ENCODE data around the gene LRP2BP. TPM values are rescaled to one million over a fixed set of nuclear protein-coding genes. Genes with fewer than 3 reads are reported as not detected.

LRP2BP gene
- total and polyA plus RNA-seq, 9 donors: 1.8 to 6.7 (median 3.4) TPM

DNA sequence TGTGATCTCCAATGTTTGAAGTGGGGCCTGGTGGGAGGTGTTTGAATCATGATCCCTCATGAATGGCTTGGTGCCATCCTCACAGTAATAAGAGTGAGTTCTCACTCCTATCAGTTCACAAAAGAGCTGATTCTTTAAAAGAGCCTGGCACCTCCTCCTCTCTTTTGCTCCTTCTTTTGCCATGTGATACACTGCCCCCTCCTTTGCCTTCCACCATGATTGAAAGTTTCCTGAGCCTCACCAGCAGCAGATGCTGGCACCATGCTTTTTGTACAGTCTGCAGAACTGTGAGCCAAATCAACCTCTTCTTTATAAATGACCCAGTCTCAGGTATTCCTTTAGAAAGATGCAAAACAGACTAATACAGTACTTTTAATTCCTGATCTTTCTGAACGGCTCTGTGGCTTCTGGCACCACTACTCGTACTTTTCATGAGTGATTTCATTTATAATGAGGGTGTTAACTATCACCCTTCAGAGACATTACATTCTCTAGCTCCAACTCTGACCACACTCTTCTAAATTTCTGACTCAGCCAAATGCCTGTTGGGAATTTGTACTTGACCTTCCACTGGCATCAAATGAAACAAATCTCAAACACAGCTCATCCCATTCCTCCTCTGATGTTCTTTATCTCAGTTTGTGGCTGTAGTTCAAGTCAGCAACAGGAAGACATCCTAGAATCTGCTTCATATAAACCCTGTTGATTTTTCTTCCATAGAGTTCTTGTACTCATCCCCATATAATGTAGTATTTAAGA is 25.8 kb upstream of the LRP2BP start:
- Histone ChIP-seq H3K27ac (ENCODE audit: low read length) (no peak overlapping the region), H3K4me1 (ENCODE audit: control insufficient read depth, insufficient read depth, low read length) (peaks cover 15% of the 10 kb centered on the region), H3K36me3 (ENCODE audit: control insufficient read depth, insufficient read depth, low read length) (peaks cover 7% of the 10 kb centered on the region), H3K27me3 (ENCODE audit: control insufficient read depth, insufficient read depth, low read length) (no peaks in the 10 kb centered on the region), H3K9me3 (replicated peaks; ENCODE audit: control insufficient read depth, low read depth, low read length) (no peaks in the 10 kb centered on the region), H3K4me3 (ENCODE audit: low read length) (no peak overlapping the region)
- DNase-seq: no peak
- no CpG with 5 or more reads among the region's 2 CpGs for WGBS (ENCODE audit: insufficient coverage)

GRCh38 chr4:185416955-185417354 is 21.2 kb upstream of the LRP2BP start:
- Histone ChIP-seq H3K4me3 (ENCODE audit: low read length) (no peak overlapping the region), H3K27ac (ENCODE audit: low read length) (no peak overlapping the region), H3K27me3 (ENCODE audit: control insufficient read depth, insufficient read depth, low read length) (no peaks in the 10 kb centered on the region), H3K4me1 (ENCODE audit: control insufficient read depth, insufficient read depth, low read length) (no peaks in the 10 kb centered on the region), H3K9me3 (replicated peaks; ENCODE audit: control insufficient read depth, low read depth, low read length) (no peaks in the 10 kb centered on the region), H3K36me3 (ENCODE audit: control insufficient read depth, insufficient read depth, low read length) (peaks cover 16% of the 10 kb centered on the region)
- no peak for DNase-seq

GRCh38 chr4:185412412-185412811 is 16.7 kb upstream of the LRP2BP start:
- Histone ChIP-seq H3K4me1 (ENCODE audit: control insufficient read depth, insufficient read depth, low read length) (no peaks in the 10 kb centered on the region), H3K27me3 (ENCODE audit: control insufficient read depth, insufficient read depth, low read length) (no peaks in the 10 kb centered on the region), H3K27ac (ENCODE audit: low read length) (no peak overlapping the region), H3K4me3 (ENCODE audit: low read length) (no peak overlapping the region), H3K9me3 (replicated peaks; ENCODE audit: control insufficient read depth, low read depth, low read length) (peaks cover 4% of the 10 kb centered on the region), H3K36me3 (ENCODE audit: control insufficient read depth, insufficient read depth, low read length) (peaks cover 31% of the 10 kb centered on the region)
- 94% methylated on average over 2 of the region's 5 CpGs for WGBS (ENCODE audit: insufficient coverage)
- DNase-seq: no peak

GRCh38 chr4:185411849-185412248 is 16.1 kb upstream of the LRP2BP start:
- WGBS (ENCODE audit: insufficient coverage): no CpG with 5 or more reads among the region's 5 CpGs
- DNase-seq: no peak
- Histone ChIP-seq H3K4me3 (ENCODE audit: low read length) (no peak overlapping the region), H3K4me1 (ENCODE audit: control insufficient read depth, insufficient read depth, low read length) (no peaks in the 10 kb centered on the region), H3K27ac (ENCODE audit: low read length) (no peak overlapping the region), H3K9me3 (replicated peaks; ENCODE audit: control insufficient read depth, low read depth, low read length) (peaks cover 4% of the 10 kb centered on the region), H3K36me3 (ENCODE audit: control insufficient read depth, insufficient read depth, low read length) (peaks cover 30% of the 10 kb centered on the region), H3K27me3 (ENCODE audit: control insufficient read depth, insufficient read depth, low read length) (no peaks in the 10 kb centered on the region)

DNA sequence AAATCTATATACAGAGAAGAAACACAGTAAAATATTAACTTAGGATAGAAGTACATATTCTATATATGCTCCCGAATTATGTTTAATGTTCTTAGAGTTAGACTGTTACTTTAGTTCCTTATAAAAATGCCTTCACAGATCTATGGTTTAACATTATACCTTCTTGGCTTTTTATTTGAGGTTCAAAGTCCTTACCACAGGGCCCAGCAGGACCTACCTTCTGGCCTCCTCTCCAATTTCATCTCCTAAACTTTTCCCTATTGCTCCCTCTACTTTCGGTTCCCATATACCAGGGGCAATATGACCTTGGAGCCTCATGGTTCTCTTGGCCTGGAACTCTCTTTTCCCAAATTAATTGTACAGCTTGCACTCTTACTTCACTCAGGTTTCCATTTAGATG is 12.7 kb upstream of the LRP2BP start:
- no peak for DNase-seq
- Histone ChIP-seq H3K27me3 (ENCODE audit: control insufficient read depth, insufficient read depth, low read length) (no peaks in the 10 kb centered on the region), H3K4me3 (ENCODE audit: low read length) (no peak overlapping the region), H3K9me3 (replicated peaks; ENCODE audit: control insufficient read depth, low read depth, low read length) (peaks cover 4% of the 10 kb centered on the region), H3K4me1 (ENCODE audit: control insufficient read depth, insufficient read depth, low read length) (no peaks in the 10 kb centered on the region), H3K27ac (ENCODE audit: low read length) (no peak overlapping the region), H3K36me3 (ENCODE audit: control insufficient read depth, insufficient read depth, low read length) (peaks cover 46% of the 10 kb centered on the region)
- WGBS (ENCODE audit: insufficient coverage): 100% methylated on average over 1 of the region's 2 CpGs

DNA sequence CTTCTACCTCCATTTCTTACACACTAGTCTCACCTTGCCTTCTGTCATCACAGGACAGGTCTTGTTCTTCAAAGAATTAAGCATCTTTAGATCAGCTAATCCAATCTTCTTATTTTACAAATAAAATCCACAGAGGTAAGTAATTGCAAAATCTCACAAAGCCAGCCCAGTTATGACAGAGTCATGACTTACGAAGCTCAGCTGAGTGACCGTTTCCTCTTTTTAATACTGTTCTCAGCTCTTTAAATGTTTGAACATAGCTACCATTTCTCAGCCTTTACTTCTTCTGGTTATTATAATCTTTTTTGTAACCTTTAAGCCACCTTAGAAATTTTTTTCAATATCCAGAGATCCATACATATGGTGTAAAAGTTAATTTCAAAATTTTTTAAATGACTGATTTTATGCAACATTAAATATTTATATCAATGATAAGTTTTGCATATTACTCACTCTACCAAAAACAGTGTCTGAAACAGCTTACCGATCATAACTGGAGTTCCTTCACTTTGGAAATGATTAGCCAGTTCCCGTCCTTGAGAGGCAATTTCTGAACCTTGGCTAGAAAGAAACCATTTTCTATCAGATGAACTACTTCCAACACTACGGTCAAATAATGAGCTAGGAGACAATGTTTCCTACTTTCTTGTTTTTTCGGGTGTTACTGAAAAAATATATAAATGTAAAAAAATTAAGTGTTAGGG is 9.7 kb upstream of the LRP2BP start:
- Histone ChIP-seq H3K27ac (ENCODE audit: low read length) (no peak overlapping the region), H3K4me3 (ENCODE audit: low read length) (no peak overlapping the region), H3K4me1 (ENCODE audit: control insufficient read depth, insufficient read depth, low read length) (no peaks in the 10 kb centered on the region), H3K27me3 (ENCODE audit: control insufficient read depth, insufficient read depth, low read length) (no peaks in the 10 kb centered on the region), H3K36me3 (ENCODE audit: control insufficient read depth, insufficient read depth, low read length) (peaks cover 49% of the 10 kb centered on the region), H3K9me3 (replicated peaks; ENCODE audit: control insufficient read depth, low read depth, low read length) (peaks cover 4% of the 10 kb centered on the region)
- peak; percentile 35 for DNase-seq
- WGBS (ENCODE audit: insufficient coverage): 90% methylated on average over 2 of the region's 6 CpGs

- Histone ChIP-seq H3K27ac (ENCODE audit: low read length) (no peak overlapping the region), H3K27me3 (ENCODE audit: control insufficient read depth, insufficient read depth, low read length) (no peaks in the 10 kb centered on the region), H3K36me3 (ENCODE audit: control insufficient read depth, insufficient read depth, low read length) (peaks cover 44% of the 10 kb centered on the region), H3K4me1 (ENCODE audit: control insufficient read depth, insufficient read depth, low read length) (no peaks in the 10 kb centered on the region), H3K4me3 (ENCODE audit: low read length) (no peak overlapping the region), H3K9me3 (replicated peaks; ENCODE audit: control insufficient read depth, low read depth, low read length) (no peaks in the 10 kb centered on the region)
- DNase-seq: no peak
- WGBS (ENCODE audit: insufficient coverage): no CpG with 5 or more reads among the region's 4 CpGs
These were observed 8.3 kb upstream of the LRP2BP start for GRCh38 chr4:185404031-185404430.

- DNase-seq: peak; percentile 26
These were observed 3.7 kb upstream of the LRP2BP start for GRCh38 chr4:185399466-185399865.

DNA sequence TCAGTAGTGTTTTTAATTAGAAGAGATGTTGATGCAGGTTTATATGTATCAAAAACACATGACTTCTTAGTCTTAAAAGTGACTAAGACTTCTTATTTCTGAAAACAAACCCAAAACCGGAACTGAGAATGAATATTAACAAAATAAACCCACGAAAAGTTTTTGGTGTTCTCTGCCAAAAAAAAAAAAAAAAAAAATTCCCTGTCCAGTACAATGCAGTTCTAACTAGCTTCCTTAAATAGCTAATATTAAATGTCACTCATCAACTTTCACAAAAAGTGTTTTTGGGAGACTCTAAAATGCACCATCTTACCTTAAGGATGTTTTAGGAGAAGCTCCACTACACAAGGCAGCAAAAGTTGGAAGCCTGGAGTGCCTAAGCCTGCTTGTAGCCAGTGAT is 2.9 kb upstream of the LRP2BP start:
- no peaks in the 10 kb centered on the region for H3K27me3 ChIP-seq (ENCODE audit: control insufficient read depth, insufficient read depth, low read length)
- no peaks in the 10 kb centered on the region for H3K9me3 ChIP-seq (replicated peaks; ENCODE audit: control insufficient read depth, low read depth, low read length)
- H3K4me3 ChIP-seq (ENCODE audit: low read length): no peak overlapping the region
- DNase-seq: no peak
- no peak overlapping the region for H3K27ac ChIP-seq (ENCODE audit: low read length)
- H3K4me1 ChIP-seq (ENCODE audit: control insufficient read depth, insufficient read depth, low read length): peaks cover 13% of the 10 kb centered on the region
- peaks cover 22% of the 10 kb centered on the region for H3K36me3 ChIP-seq (ENCODE audit: control insufficient read depth, insufficient read depth, low read length)
- no CpG with 5 or more reads among the region's 2 CpGs for WGBS (ENCODE audit: insufficient coverage)

More at GRCh38 chr4:185399466-185399865, 3.7 kb upstream of the LRP2BP start:
- Histone ChIP-seq H3K27ac (ENCODE audit: low read length) (peak overlapping the region; percentile 48), H3K9me3 (replicated peaks; ENCODE audit: control insufficient read depth, low read depth, low read length) (no peaks in the 10 kb centered on the region), H3K4me3 (ENCODE audit: low read length) (no peak overlapping the region), H3K4me1 (ENCODE audit: control insufficient read depth, insufficient read depth, low read length) (peaks cover 9% of the 10 kb centered on the region), H3K27me3 (ENCODE audit: control insufficient read depth, insufficient read depth, low read length) (no peaks in the 10 kb centered on the region), H3K36me3 (ENCODE audit: control insufficient read depth, insufficient read depth, low read length) (peaks cover 23% of the 10 kb centered on the region)
- no CpG with 5 or more reads among the region's 8 CpGs for WGBS (ENCODE audit: insufficient coverage)

GRCh38 chr4:185396724-185397385 is 1.1 kb upstream of the LRP2BP start, which contains the start of gene ANKRD37:
ANKRD37 (plus strand) TSS chr4:185396841; CDS start chr4:185396924, 83 bp downstream.
- H3K27me3 ChIP-seq (ENCODE audit: control insufficient read depth, insufficient read depth, low read length): no peaks in the 10 kb centered on the region
- H3K4me1 ChIP-seq (ENCODE audit: control insufficient read depth, insufficient read depth, low read length): peaks cover 13% of the 10 kb centered on the region
- H3K4me3 ChIP-seq (ENCODE audit: low read length): peak within 1 kb of the TSS; percentile 94
- WGBS (ENCODE audit: insufficient coverage): 4% methylated on average over 31 of the region's 38 CpGs
- DNase-seq: peak; percentile 86
- H3K27ac ChIP-seq (ENCODE audit: low read length): peak within 1 kb of the TSS; percentile 92
- H3K9me3 ChIP-seq (replicated peaks; ENCODE audit: control insufficient read depth, low read depth, low read length): no peaks in the 10 kb centered on the region
- H3K36me3 ChIP-seq (ENCODE audit: control insufficient read depth, insufficient read depth, low read length): peaks cover 13% of the 10 kb centered on the region
